ENCODE results near the gene SNTG2.
"Not testable (repeated sequence)": the region's sequence is repeated elsewhere in the genome, so short reads cannot be mapped to it uniquely, and the experiment has no call there.

Gene SNTG2

DNA sequence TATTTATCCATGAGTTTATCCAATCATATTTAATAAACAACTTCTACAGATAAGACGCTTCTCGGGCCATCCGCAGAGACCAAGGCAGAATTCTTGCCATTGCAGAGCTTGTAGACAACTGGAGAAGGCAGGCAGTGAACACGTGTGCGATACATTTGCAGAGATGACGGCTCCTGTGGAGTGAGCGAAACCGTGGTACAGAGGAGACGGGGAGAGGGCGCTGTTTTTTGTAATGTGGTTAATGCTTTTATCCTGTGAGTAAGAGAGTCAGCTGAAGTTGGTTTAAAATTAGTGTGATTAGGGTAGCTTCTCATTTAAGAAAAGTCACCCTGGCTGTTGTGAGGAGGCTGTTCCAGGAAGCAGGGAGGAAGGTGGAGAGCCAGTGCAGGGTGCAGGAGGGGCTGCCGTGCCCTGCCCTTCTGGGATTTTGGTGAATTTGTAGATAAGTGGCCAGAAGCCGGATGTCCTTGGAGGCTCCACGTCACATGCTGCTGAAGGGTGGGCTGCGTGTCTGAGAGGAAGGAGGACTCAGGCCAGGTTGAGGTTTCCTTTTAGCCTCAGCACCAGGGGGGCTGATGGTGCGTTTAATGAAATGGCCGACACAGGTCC, 151.4 kb downstream of the SNTG2 start:
- TF ChIP-seq, protein P1, sequence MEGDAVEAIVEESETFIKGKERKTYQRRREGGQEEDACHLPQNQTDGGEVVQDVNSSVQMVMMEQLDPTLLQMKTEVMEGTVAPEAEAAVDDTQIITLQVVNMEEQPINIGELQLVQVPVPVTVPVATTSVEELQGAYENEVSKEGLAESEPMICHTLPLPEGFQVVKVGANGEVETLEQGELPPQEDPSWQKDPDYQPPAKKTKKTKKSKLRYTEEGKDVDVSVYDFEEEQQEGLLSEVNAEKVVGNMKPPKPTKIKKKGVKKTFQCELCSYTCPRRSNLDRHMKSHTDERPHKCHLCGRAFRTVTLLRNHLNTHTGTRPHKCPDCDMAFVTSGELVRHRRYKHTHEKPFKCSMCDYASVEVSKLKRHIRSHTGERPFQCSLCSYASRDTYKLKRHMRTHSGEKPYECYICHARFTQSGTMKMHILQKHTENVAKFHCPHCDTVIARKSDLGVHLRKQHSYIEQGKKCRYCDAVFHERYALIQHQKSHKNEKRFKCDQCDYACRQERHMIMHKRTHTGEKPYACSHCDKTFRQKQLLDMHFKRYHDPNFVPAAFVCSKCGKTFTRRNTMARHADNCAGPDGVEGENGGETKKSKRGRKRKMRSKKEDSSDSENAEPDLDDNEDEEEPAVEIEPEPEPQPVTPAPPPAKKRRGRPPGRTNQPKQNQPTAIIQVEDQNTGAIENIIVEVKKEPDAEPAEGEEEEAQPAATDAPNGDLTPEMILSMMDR (IDR thresholded peaks at IDR 0.05; ENCODE audit: control insufficient read depth, insufficient read depth, low read depth, low read length, missing control alignments): no peak

DNA sequence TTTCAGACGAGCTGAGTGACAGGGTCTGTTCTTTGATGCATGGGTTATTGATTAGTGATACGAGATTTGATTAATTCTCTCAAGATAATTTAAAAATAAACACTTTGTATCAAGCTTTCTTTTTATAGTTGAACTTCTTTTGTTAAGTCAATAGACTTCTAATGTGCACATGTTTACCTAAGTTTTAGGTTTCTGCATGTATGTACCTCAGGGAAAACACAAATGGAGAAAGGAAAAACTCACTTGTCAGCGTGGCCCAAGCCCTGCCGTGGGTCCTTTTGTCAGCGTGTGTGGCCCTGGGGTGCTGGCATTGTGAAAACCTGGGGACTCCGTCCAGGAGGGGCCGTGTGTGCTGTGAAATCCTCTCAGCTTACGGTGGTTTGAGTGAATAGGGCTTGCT, 153.7 kb downstream of the SNTG2 start:
- TF ChIP-seq, protein P1 (IDR thresholded peaks at IDR 0.05; ENCODE audit: control insufficient read depth, insufficient read depth, low read depth, low read length, missing control alignments): no peak
- no peak for DNase-seq (ENCODE audit: low read depth)
- no peak overlapping the region for H3K4me3 ChIP-seq (ENCODE audit: control insufficient read depth, low read depth, low read length)

More for the DNA sequence above, 151.4 kb downstream of the SNTG2 start:
- DNase-seq (ENCODE audit: low read depth): no peak
- no peak overlapping the region for H3K4me3 ChIP-seq (ENCODE audit: control insufficient read depth, low read depth, low read length)

DNA sequence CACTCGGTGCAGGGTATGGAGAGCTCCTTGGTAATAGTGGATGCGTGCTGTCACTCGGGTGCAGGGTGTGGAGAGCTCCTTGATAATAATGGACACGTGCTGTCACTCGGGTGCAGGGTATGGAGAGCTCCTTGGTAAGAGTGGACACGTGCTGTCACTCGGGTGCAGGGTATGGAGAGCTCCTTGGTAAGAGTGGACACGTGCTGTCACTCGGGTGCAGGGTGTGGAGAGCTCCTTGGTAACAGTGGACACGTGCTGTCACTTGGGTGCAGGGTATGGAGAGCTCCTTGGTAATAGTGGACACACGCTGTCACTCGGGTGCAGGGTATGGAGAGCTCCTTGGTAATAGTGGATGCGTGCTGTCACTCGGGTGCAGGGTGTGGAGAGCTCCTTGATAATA, 155.7 kb downstream of the SNTG2 start:
- not testable (repeated sequence) for H3K4me3 ChIP-seq (ENCODE audit: control insufficient read depth, low read depth, low read length); DNase-seq (ENCODE audit: low read depth)

DNA sequence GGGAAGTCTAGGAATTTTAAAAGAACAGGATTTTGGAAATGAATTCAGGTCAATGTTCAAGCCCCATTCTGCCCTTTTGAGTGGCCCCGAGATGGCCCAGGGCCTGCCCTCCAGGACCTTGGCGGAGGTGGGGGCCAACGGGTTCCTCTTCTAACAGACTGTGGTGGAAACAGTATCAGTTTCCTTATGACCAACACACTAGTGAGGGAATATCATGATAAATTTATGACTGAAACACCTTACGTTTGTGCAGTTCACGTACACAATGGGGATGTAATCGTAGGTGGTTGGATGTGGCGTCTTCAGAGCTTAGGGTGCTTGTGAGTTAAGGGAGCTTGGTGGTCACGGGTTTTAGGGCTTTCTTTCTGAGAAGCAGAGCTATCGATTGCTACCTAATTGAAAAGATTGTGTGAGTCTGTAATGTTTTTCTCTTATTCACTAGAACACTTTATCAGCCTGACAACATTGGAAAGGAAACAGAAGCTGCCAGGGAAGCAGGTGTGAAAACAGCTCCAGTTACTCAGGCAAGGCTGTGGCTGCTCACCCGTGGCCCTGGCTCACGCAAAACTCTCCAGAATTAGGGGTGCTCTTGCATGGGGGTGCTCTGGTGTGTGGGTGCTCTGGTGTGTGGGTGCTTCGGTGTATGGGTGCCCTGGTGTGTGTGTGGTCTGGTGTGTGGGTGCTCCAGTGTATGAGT, 165.3 kb downstream of the SNTG2 start:
- no peak for DNase-seq (ENCODE audit: low read depth)
- TF ChIP-seq, protein P1 (IDR thresholded peaks at IDR 0.05; ENCODE audit: control insufficient read depth, insufficient read depth, low read depth, low read length, missing control alignments): no peak

DNA sequence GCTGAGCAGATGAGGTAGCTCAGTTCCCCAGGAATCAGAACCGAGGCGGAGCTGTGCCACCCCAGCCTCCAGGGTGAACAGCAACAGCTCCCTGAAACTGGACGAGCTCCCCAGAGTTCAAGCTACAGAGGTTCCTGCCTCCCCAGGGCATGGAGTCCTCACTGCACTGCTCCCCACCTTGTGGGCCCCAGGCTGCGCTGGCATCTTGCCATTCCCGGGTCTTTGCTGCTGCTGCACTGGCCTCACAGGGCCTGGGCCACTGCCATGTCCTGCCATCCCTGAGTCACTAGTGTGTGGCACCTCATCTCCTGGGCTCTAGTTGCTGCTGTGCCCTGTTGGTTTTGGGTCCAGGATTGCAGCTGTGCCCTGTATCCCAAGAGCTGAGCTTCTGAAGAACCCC, 166.9 kb downstream of the SNTG2 start:
- DNase-seq (ENCODE audit: low read depth): no peak
- no peak overlapping the region for H3K4me3 ChIP-seq (ENCODE audit: control insufficient read depth, low read depth, low read length)
- TF ChIP-seq, protein P1 (IDR thresholded peaks at IDR 0.05; ENCODE audit: control insufficient read depth, insufficient read depth, low read depth, low read length, missing control alignments): no peak

More for the DNA sequence above, 165.3 kb downstream of the SNTG2 start:
- no peak overlapping the region for H3K4me3 ChIP-seq (ENCODE audit: control insufficient read depth, low read depth, low read length)

DNA sequence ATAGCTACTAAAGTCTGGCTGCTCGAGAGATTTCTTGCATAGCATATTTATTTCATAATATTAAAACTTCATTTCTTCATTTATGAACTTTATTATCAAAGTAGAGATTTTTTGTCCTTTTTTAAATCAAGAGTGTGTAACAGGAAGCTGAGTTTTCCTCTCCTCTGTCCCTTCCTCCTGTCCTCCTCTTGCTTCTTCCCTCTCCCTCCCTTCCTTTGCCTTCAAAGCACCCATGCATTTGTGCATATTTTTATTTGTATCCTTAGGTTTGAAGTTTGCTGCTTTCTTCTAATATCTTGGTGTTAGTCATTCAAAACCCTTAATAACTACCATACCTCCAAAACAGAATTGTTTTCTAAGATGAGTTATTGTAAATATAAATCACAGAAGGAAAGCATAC, 174.6 kb downstream of the SNTG2 start:
- TF ChIP-seq, protein P1 (IDR thresholded peaks at IDR 0.05; ENCODE audit: control insufficient read depth, insufficient read depth, low read depth, low read length, missing control alignments): no peak
- DNase-seq (ENCODE audit: low read depth): no peak
- H3K4me3 ChIP-seq (ENCODE audit: control insufficient read depth, low read depth, low read length): no peak overlapping the region

DNA sequence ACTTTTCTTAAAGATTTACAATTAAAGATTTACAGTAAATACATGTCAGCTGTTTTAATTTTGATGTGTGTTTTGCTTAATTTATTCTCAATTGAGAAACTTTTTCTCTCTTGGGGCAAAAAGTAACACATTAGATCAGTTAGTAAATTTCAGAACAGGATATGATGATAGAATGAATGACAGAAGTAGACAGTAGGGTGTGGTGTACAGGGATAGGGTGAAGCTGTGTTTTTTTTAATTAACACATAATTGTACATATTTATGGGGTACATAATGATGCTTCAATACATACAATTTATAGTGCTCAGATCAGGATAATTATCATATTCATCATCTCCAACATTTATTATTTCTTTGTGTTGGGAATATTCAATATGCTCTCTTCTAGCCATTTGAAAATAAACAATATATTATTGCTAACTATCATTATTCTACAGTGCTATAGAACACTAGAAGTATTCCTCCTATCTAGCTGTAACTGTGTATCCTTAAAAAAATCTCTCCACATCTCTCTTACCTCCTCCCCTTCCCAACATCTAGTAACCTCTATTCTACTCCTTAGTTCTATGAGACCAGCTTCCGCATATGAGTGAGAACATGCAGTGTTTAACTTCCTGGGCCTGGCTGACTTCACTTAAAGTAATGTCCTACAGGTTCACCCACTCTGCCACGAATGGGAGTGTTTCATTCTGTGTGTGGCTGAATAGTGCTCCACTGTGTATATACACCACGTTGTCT, 175.2 kb downstream of the SNTG2 start:
- no peak overlapping the region for H3K4me3 ChIP-seq (ENCODE audit: control insufficient read depth, low read depth, low read length)
- no peak for DNase-seq (ENCODE audit: low read depth)
- TF ChIP-seq, protein P1 (IDR thresholded peaks at IDR 0.05; ENCODE audit: control insufficient read depth, insufficient read depth, low read depth, low read length, missing control alignments): no peak

Measured in AG09309 (cell line).